ENCODE results near the gene SPECC1.

DNA sequence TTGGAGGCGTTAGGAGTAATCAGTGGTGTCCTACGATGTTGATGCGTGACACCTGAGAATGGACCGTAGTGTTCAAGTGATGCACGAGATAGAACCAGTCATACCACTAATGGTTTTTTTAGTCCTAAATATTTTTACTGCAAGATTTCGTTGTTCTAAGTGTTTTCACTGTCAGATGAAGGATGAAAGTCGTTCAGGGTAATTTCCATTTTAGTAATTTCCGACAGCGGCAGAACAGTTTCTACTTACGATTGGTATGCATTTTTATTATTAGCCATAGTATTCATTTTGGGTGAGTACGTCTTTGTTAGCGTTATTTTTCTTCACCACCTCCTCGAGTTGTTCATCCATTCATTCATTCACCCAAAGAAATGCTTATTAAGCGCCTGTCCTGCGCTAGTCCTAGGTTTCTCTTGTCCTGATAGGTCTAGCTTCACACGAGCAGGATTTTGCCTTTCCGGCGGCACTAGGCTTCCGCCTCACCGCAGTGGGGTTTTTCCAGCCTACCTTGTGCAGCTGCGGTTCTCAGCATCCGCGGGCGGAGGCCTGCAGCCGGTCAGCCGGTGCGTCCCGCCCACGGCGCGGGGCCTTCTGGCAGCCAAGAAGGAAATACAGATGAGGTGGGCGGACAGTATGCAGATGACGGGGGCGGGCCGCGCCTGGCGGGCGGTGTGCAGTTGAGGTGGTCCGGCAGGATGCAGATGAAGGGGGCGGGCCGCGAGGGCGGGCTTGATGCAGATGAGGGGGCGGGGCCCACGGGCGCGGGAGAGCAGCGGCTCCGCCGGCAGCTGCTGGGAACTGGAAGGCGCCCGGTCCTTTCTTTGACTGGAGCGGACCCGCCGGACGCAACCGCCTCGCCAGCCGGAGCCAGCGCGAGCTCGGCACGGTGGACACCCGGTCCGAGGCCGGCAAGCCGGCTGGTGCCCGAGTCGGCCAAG, 146.4 kb downstream of the SPECC1 start:
- no peak for TF ChIP-seq NFYB (CRISPR knock-in tag; IDR thresholded peaks at IDR 0.05)
- no peak for TF ChIP-seq RFX5 (IDR thresholded peaks at IDR 0.05; ENCODE audit: low read depth, low read length)
- no peak for TF ChIP-seq ZNF329 (CRISPR knock-in tag; IDR thresholded peaks at IDR 0.05; ENCODE audit: low read depth)
- TF ChIP-seq SAFB2 (CRISPR knock-in tag; IDR thresholded peaks at IDR 0.05; ENCODE audit: borderline replicate concordance, low read depth): no peak
- TF ChIP-seq, protein P1, sequence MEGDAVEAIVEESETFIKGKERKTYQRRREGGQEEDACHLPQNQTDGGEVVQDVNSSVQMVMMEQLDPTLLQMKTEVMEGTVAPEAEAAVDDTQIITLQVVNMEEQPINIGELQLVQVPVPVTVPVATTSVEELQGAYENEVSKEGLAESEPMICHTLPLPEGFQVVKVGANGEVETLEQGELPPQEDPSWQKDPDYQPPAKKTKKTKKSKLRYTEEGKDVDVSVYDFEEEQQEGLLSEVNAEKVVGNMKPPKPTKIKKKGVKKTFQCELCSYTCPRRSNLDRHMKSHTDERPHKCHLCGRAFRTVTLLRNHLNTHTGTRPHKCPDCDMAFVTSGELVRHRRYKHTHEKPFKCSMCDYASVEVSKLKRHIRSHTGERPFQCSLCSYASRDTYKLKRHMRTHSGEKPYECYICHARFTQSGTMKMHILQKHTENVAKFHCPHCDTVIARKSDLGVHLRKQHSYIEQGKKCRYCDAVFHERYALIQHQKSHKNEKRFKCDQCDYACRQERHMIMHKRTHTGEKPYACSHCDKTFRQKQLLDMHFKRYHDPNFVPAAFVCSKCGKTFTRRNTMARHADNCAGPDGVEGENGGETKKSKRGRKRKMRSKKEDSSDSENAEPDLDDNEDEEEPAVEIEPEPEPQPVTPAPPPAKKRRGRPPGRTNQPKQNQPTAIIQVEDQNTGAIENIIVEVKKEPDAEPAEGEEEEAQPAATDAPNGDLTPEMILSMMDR (CRISPR knock-in tag; IDR thresholded peaks at IDR 0.05): no peak
- TF ChIP-seq AKAP8 (CRISPR knock-in tag; IDR thresholded peaks at IDR 0.05): no peak
- no peak for TF ChIP-seq SMAD1 (CRISPR knock-in tag; IDR thresholded peaks at IDR 0.05; ENCODE audit: borderline replicate concordance, low read depth)
- no peak for TF ChIP-seq ELF4 (CRISPR knock-in tag; IDR thresholded peaks at IDR 0.05; ENCODE audit: borderline replicate concordance)
- TF ChIP-seq, protein P2, sequence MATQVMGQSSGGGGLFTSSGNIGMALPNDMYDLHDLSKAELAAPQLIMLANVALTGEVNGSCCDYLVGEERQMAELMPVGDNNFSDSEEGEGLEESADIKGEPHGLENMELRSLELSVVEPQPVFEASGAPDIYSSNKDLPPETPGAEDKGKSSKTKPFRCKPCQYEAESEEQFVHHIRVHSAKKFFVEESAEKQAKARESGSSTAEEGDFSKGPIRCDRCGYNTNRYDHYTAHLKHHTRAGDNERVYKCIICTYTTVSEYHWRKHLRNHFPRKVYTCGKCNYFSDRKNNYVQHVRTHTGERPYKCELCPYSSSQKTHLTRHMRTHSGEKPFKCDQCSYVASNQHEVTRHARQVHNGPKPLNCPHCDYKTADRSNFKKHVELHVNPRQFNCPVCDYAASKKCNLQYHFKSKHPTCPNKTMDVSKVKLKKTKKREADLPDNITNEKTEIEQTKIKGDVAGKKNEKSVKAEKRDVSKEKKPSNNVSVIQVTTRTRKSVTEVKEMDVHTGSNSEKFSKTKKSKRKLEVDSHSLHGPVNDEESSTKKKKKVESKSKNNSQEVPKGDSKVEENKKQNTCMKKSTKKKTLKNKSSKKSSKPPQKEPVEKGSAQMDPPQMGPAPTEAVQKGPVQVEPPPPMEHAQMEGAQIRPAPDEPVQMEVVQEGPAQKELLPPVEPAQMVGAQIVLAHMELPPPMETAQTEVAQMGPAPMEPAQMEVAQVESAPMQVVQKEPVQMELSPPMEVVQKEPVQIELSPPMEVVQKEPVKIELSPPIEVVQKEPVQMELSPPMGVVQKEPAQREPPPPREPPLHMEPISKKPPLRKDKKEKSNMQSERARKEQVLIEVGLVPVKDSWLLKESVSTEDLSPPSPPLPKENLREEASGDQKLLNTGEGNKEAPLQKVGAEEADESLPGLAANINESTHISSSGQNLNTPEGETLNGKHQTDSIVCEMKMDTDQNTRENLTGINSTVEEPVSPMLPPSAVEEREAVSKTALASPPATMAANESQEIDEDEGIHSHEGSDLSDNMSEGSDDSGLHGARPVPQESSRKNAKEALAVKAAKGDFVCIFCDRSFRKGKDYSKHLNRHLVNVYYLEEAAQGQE (IDR thresholded peaks at IDR 0.05; ENCODE audit: borderline replicate concordance in 1 of 2, low read depth in 1 of 2, low read length in 2 of 2): no peak
